HL-60 (cell line): ENCODE data around the gene SYT13.

Experiments
- DNase-seq, 2 experiments: peaks; one replicate each; pipeline ENCODE4 v3.0.0-alpha.2; 2010 to 2020; ENCODE audit warnings: low read depth in 1 of 2, low spot score in 1 of 2
- H3K27ac ChIP-seq: fragments of 250-450 bp; sonication (Bioruptor Pico); replicated peaks from 2 replicates; pipeline ENCODE4 v1.5.1; 2020; ENCODE audit warnings: mild to moderate bottlenecking, moderate library complexity
- H3K27me3 ChIP-seq: fragments of 250-450 bp; sonication (Bioruptor Pico); 2 replicates; pipeline ENCODE4 v1.5.1; 2021; ENCODE audit warnings: mild to moderate bottlenecking, moderate library complexity; ENCODE audit not compliant: insufficient read depth, poor library complexity, severe bottlenecking
- H3K4me3 ChIP-seq: replicated peaks from 2 replicates; pipeline ENCODE4 v1.5.1; 2011; ENCODE audit warnings: mild to moderate bottlenecking, control low read depth, low read length; ENCODE audit not compliant: insufficient read depth
- CTCF ChIP-seq: IDR thresholded peaks from one replicate; pipeline ENCODE4 v1.5.1; 2011; ENCODE audit warnings: low read length, control low read depth, inconsistent platforms; ENCODE audit not compliant: insufficient read depth
- GABPA ChIP-seq: IDR thresholded peaks from 2 replicates; pipeline ENCODE4 v1.6.1; 2012; ENCODE audit warnings: low read depth
- POLR2AphosphoS5 ChIP-seq: IDR thresholded peaks from 2 replicates; pipeline ENCODE4 v1.6.1; 2012; ENCODE audit warnings: low read depth
- REST ChIP-seq: IDR thresholded peaks from 2 replicates; pipeline ENCODE4 v1.6.1; 2012; ENCODE audit warnings: low read depth; ENCODE audit not compliant: insufficient replicate concordance
- SPI1 ChIP-seq: IDR thresholded peaks from 2 replicates; pipeline ENCODE4 v1.6.1; 2012; ENCODE audit warnings: low read depth, mild to moderate bottlenecking, borderline replicate concordance

SYT13 gene

DNA sequence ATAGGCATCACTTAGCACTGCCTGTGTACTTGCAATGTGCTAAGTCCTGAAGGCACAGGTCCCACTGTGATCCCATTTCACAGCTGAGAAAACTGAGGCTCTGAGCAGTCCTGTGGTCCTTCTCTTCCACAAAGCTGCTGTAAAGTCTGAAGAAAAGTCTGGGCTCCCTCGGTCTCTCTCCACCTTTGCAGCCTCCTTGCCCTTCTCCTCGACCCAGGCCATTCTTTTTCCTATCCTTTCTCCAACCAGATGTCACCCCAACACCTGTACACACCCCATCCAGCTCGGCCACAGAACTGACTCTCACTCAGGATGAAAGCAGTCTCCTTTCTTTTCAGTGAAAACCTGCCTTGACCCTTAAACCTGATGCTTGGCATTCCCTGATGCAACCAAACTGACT, 42.6 kb upstream of the SYT13 start:
- H3K27me3 ChIP-seq, result peaks cover 3% of the 10 kb centered on the region
- TF ChIP-seq CTCF (no peak), POLR2AphosphoS5 (no peak), GABPA (no peak), SPI1 (no peak), REST (no peak)
- no peak overlapping the region for H3K4me3 ChIP-seq
- no peak overlapping the region for H3K27ac ChIP-seq
- DNase-seq, result no peak

DNA sequence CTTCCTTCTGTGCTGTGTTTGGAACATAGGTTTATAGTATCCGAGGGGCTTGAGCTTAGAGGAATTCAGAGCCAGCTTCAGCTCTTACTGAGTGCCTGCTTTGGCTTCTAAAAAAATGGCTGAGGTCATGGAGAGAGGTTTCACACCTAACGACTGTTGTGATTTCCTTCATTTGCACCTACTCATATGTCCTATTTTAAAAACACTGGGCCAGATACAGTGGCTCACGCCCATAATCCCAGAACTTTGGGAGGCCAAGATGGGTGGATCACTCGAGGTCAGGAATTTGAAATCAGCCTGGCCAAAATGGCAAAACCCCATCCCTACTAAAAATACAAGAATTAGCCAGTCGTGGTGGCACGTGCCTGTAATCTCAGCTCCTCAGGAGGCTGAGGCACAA, 38.3 kb upstream of the SYT13 start:
- Histone ChIP-seq H3K27me3 (no peaks in the 10 kb centered on the region), H3K27ac (no peak overlapping the region), H3K4me3 (no peak overlapping the region)
- TF ChIP-seq POLR2AphosphoS5 (no peak), REST (no peak), SPI1 (no peak), CTCF (no peak)
- DNase-seq, result no peak

- Histone ChIP-seq H3K4me3 (no peak overlapping the region), H3K27me3 (no peaks in the 10 kb centered on the region), H3K27ac (no peak overlapping the region)
- DNase-seq, result no peak
- TF ChIP-seq GABPA, result no peak
- no peak for TF ChIP-seq POLR2AphosphoS5
- no peak for TF ChIP-seq REST
- no peak for TF ChIP-seq CTCF
- TF ChIP-seq SPI1, result no peak
Observed at GRCh38 chr11:45323601-45324249, 37.6 kb upstream of the SYT13 start.
